Activated naive CD4-positive, alpha-beta T cell treated with anti-CD3 and anti-CD28 coated beads, Interleukin-2, amount 50 U/mL, for 72 hours (primary cell): ENCODE results near the gene CLPTM1L. TPM values are rescaled to one million over a fixed set of nuclear protein-coding genes. Genes with fewer than 3 reads are reported as not detected.
"Not testable (repeated sequence)": the region's sequence is repeated elsewhere in the genome, so short reads cannot be mapped to it uniquely, and the experiment has no call there.

ENCODE experiments used
- ATAC-seq, 2 donors: fragments of 150-1000 bp; cut with Tn5 transposase; 2 replicates each; pipeline ENCODE4 v1.10.0; 2021; ENCODE audit warnings: mild to moderate bottlenecking in 2 of 2, moderate library complexity in 2 of 2
- DNase-seq, 2 donors: peaks; one replicate each; pipeline ENCODE4 v3.0.0; 2021 to 2022; ENCODE audit warnings: low spot score in 2 of 2
- H3K27ac Mint-ChIP-seq, 2 donors: one replicate each; pipeline ENCODE4 v1.8.0; 2022; ENCODE audit warnings: mild to moderate bottlenecking in 2 of 2, mixed read lengths in 2 of 2
- H3K36me3 Mint-ChIP-seq, 2 donors: one replicate each; pipeline ENCODE4 v1.8.0; 2022; ENCODE audit warnings: mixed read lengths in 2 of 2
- H3K9me3 Mint-ChIP-seq, 2 donors: one replicate each; pipeline ENCODE4 v1.8.0; 2022; ENCODE audit warnings: mixed read lengths in 2 of 2
- total RNA-seq, 2 donors: library from RNA; stranded (reverse); gene quantifications; one replicate each; pipeline ENCODE4 v1.2.3, GENCODE V29; 2022

The CLPTM1L gene
- total RNA-seq, 2 donors from 2014 or later = 44.8 to 67.9 TPM

GRCh38 chr5:1352231-1353219 is 7.6 kb upstream of the CLPTM1L start:
- DNase-seq = no peak
- no peak for ATAC-seq
- H3K36me3 Mint-ChIP-seq = no peaks in the 10 kb centered on the region

GRCh38 chr5:1351156-1351555 is 6.3 kb upstream of the CLPTM1L start:
- ATAC-seq = no peak
- no peak overlapping the region for H3K27ac Mint-ChIP-seq
- no peaks in the 10 kb centered on the region for H3K9me3 Mint-ChIP-seq
- no peak for DNase-seq
- no peaks in the 10 kb centered on the region for H3K36me3 Mint-ChIP-seq

More at GRCh38 chr5:1352231-1353219, 7.6 kb upstream of the CLPTM1L start:
- Mint-ChIP-seq H3K27ac (no peak overlapping the region), H3K9me3 (no peaks in the 10 kb centered on the region)

- H3K9me3 Mint-ChIP-seq = no peaks in the 10 kb centered on the region
- H3K36me3 Mint-ChIP-seq = peaks cover under 1 to 1% of the 10 kb centered on the region in 2 donors
- no peak for ATAC-seq
- no peak overlapping the region for H3K27ac Mint-ChIP-seq
- DNase-seq = no peak
Observed at GRCh38 chr5:1349246-1349645, 4.3 kb upstream of the CLPTM1L start.

- ATAC-seq (no peak), DNase-seq (no peak)
- H3K36me3 Mint-ChIP-seq = peaks cover 4% of the 10 kb centered on the region in 2 donors
- H3K9me3 Mint-ChIP-seq = no peaks in the 10 kb centered on the region
- no peak overlapping the region for H3K27ac Mint-ChIP-seq
Observed at GRCh38 chr5:1348986-1349245, 4.0 kb upstream of the CLPTM1L start.

GRCh38 chr5:1347571-1347970 is 2.7 kb upstream of the CLPTM1L start:
- ATAC-seq (no peak), DNase-seq (no peak)
- H3K36me3 Mint-ChIP-seq = peaks cover 6 to 7% of the 10 kb centered on the region in 2 donors
- H3K27ac Mint-ChIP-seq = peak overlapping the region in 1 of 2 donors; percentile 65
- no peaks in the 10 kb centered on the region for H3K9me3 Mint-ChIP-seq

- Mint-ChIP-seq H3K27ac (peak overlapping the region; percentile 65 to 70), H3K36me3 (peaks cover 6 to 9% of the 10 kb centered on the region in 2 donors), H3K9me3 (no peaks in the 10 kb centered on the region)
- DNase-seq = no peak
- ATAC-seq = no peak
Observed at GRCh38 chr5:1346627-1347440, 1.9 kb upstream of the CLPTM1L start.

GRCh38 chr5:1345876-1346626 is 1.2 kb upstream of the CLPTM1L start:
- Mint-ChIP-seq H3K9me3 (no peaks in the 10 kb centered on the region), H3K27ac (peak overlapping the region; percentile 70 to 95)

GRCh38 chr5:1343931-1344901 is 683 bp downstream of the CLPTM1L start:
- peaks cover 14 to 18% of the 10 kb centered on the region in 2 donors for H3K36me3 Mint-ChIP-seq
- DNase-seq (peak in 1 of 2 donors; percentile 15), ATAC-seq (peak; percentile 4 to 23)
- H3K27ac Mint-ChIP-seq = peak overlapping the region; percentile 83 to 96
- no peaks in the 10 kb centered on the region for H3K9me3 Mint-ChIP-seq

More at GRCh38 chr5:1345876-1346626, 1.2 kb upstream of the CLPTM1L start:
- H3K36me3 Mint-ChIP-seq = peaks cover 12 to 17% of the 10 kb centered on the region in 2 donors
- ATAC-seq (no peak), DNase-seq (no peak)

- H3K36me3 Mint-ChIP-seq = peaks cover 14 to 18% of the 10 kb centered on the region in 2 donors
- ATAC-seq (no peak), DNase-seq (no peak)
- peak overlapping the region in 1 of 2 donors; percentile 96 for H3K27ac Mint-ChIP-seq
- H3K9me3 Mint-ChIP-seq = no peaks in the 10 kb centered on the region
Observed at GRCh38 chr5:1343315-1343751, 1.6 kb downstream of the CLPTM1L start.

- peaks cover 14 to 18% of the 10 kb centered on the region in 2 donors for H3K36me3 Mint-ChIP-seq
- H3K9me3 Mint-ChIP-seq, ATAC-seq, H3K27ac Mint-ChIP-seq, DNase-seq: not testable (repeated sequence)
Observed at GRCh38 chr5:1342711-1343110, 2.2 kb downstream of the CLPTM1L start.

GRCh38 chr5:1342268-1342667 is 2.6 kb downstream of the CLPTM1L start:
- ATAC-seq = no peak
- Mint-ChIP-seq H3K27ac (no peak overlapping the region), H3K9me3 (no peaks in the 10 kb centered on the region), H3K36me3 (peaks cover 14 to 18% of the 10 kb centered on the region in 2 donors)
- no peak for DNase-seq

- Mint-ChIP-seq H3K27ac (no peak overlapping the region), H3K36me3 (peaks cover 14 to 18% of the 10 kb centered on the region in 2 donors), H3K9me3 (no peaks in the 10 kb centered on the region)
- DNase-seq (no peak), ATAC-seq (no peak)
Observed at GRCh38 chr5:1341863-1342262, 3.0 kb downstream of the CLPTM1L start.

GRCh38 chr5:1339818-1340210 is 5.1 kb downstream of the CLPTM1L start:
- not testable (repeated sequence) for DNase-seq, ATAC-seq, H3K9me3 Mint-ChIP-seq
- Mint-ChIP-seq H3K36me3 (peaks cover 18% of the 10 kb centered on the region in 2 donors), H3K27ac (peak overlapping the region in 1 of 2 donors; percentile 30)

- ATAC-seq, H3K27ac Mint-ChIP-seq: not testable (repeated sequence)
Observed at GRCh38 chr5:1339139-1339817, 5.6 kb downstream of the CLPTM1L start.

GRCh38 chr5:1338506-1339070 is 6.3 kb downstream of the CLPTM1L start:
- Mint-ChIP-seq H3K9me3 (no peaks in the 10 kb centered on the region), H3K36me3 (peaks cover 12% of the 10 kb centered on the region in 2 donors)
- no peak for DNase-seq

More at GRCh38 chr5:1339139-1339817, 5.6 kb downstream of the CLPTM1L start:
- peaks cover 17 to 18% of the 10 kb centered on the region in 2 donors for H3K36me3 Mint-ChIP-seq
- DNase-seq, H3K9me3 Mint-ChIP-seq: not testable (repeated sequence)

More at GRCh38 chr5:1338506-1339070, 6.3 kb downstream of the CLPTM1L start:
- H3K27ac Mint-ChIP-seq = no peak overlapping the region
- no peak for ATAC-seq
